MV-4-11 (cell line): ENCODE data around the gene AKR1A1.
"Not testable (repeated sequence)": the region's sequence is repeated elsewhere in the genome, so short reads cannot be mapped to it uniquely, and the experiment has no call there.

ENCODE experiments used
- DNase-seq: peaks from one replicate; lab custom pipeline; 2025; lab: John Stamatoyannopoulos, UW

The AKR1A1 gene

GRCh38 chr1:45550401-45551351 is at the start of gene AKR1A1:
Gene AKR1A1, plus strand, starts transcription at chr1:45550826. Its CDS starts 10,969 bp downstream, at chr1:45561795.
- peak; percentile 88 for DNase-seq

DNA sequence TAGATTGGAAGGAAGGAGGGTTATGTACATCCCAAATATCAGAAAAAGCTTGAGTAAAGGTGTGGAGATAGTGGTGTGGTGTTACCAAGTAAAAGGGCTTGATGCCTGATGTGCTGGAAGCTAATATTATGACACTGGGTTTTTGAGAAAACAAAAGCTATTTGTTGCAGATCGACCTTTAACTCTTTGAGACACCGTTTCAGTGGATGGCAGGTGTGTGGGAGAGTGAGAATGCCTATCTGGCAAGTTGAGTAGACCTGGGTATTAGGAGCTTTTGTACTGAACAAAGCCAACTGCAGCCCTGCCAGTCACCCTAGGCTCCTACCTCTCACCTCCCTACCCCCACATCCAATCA is 49.1 kb upstream of the AKR1A1 start:
- no peak for DNase-seq

DNA sequence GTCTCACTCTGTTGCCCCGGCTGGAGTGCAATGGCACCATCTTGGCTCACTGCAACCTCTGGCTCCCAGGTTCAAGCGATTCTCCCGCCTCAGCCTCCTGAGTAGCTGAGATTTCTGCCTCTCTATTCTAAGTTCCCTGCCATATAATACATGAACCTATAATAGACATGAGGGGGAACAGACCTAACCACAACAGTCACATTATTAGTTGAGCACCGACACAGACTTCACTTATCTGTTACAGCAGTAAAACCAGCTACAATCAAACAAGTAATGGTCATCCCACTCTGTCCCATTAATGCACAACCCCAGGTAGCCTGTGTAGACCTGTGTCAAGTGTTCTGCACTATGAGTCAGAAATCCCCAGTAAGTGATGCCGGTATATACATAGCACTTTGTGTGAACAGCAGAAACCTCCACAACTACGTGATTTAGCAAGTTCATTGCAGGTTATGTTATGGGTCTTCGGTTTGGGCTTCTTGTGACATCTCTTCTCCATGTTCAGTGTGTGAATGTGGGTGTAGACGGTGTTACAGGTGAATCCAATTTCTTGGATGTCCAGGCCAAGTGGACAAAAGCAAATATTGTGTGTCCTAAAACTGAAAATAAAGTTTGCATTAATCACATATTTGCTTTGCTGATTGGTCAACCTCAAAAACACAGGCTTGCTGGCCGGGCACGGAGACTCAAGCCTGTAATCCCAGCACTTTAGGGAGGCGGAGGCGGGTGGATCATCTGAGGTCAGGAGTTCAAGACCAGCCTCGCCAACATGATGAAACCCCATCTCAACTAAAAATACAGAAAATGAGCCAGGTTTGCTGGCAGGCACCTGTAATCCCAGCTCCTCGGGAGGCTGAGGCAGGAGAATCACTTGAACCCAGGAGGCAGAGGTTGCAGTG is 46.9 kb upstream of the AKR1A1 start:
- no peak for DNase-seq

DNA sequence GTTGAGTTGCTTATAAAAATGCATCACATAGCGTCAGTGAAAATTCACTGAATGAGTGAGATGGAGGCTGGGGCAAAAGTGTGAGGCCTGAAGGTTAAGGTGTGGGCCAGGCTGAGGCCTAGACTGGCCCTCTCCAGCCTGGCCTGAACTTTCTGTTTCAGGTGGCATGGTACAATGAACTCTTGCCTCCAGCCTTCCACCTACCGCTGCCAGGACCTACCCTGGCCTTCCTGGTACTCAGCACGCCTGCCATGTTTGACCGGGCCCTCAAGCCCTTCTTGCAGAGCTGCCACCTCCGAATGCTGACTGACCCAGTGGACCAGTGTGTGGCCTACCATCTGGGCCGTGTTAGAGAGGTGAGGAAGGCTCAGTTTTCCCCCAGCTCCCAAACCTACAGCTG is 43.4 kb upstream of the AKR1A1 start:
- no peak for DNase-seq

DNA sequence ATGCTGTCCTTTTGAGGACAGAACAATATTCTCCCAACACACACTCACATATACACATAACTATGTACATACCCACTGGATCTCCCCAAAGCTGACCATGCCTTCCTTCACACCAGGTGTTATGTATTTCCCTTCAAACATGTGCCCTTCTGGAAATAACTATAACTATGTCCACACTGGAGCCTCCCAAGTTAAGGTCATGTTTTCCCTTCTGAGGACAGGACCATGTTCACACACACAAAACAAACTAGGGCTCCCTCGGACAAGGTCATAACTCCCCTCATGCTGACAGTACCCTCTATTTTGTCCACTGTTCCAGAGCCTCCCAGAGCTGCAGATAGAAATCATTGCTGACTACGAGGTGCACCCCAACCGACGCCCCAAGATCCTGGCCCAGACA is 42.7 kb upstream of the AKR1A1 start:
- DNase-seq: no peak

GRCh38 chr1:45508295-45509151 is 42.1 kb upstream of the AKR1A1 start:
- no peak for DNase-seq

- DNase-seq: no peak
Observed at GRCh38 chr1:45510036-45510971, 40.3 kb upstream of the AKR1A1 start.

DNA sequence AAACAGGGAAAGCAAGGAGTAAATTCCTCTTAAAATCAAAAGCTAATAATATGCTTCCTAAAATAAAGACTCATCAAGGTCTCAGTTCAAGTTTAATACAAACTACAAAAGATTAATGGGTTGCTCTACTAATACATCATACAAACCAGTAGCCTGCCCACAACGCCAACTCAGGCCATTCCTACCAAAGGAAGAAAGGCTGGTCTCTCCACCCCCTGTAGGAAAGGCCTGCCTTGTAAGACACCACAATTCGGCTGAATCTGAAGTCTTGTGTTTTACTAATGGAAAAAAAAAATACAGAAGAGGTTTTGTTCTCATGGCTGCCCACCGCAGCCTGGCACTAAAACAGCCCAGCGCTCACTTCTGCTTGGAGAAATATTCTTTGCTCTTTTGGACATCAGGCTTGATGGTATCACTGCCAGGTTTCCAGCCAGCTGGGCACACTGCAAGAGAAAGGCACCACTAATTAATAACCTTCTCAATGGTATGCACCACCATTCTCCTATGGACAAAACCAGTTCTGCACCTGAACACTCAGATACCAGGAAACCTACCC is 39.6 kb upstream of the AKR1A1 start:
- no peak for DNase-seq

GRCh38 chr1:45512641-45513054 is 38.0 kb upstream of the AKR1A1 start:
- peak; percentile 57 for DNase-seq

DNA sequence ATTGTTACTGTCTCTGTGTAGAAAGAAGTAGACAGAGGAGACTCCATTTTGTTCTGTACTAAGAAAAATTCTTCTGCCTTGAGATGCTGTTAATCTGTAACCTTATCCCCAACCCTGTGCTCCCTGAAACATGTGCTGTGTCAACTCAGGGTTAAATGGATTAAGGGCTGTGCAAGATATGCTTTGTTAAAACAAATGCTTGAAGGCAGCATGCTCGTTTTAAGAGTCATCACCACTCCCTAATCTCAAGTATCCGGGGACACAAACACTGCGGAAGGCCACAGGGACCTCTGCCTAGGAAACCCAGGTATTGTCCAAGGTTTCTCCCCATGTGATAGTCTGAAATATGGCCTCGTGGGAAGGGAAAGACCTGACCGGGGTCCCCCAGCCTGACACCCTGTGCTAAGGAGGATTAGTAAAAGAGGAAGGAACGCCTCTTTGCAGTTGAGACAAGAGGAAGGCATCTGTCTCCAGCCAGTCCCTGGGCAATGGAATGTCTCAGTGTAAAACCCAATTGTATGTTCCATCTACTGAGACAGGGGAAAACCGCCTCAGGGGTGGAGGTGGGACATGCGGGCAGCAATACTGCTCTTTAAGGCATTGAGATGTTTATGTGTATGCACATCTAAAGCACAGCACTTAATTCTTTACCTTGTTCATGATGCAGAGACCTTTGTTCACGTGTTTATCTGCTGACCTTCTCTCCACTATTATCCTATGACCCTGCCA is 36.9 kb upstream of the AKR1A1 start:
- peak; percentile 41 for DNase-seq

GRCh38 chr1:45516036-45516435 is 34.6 kb upstream of the AKR1A1 start:
- no peak for DNase-seq

- DNase-seq: no peak
Observed at GRCh38 chr1:45516465-45516864, 34.2 kb upstream of the AKR1A1 start.

DNA sequence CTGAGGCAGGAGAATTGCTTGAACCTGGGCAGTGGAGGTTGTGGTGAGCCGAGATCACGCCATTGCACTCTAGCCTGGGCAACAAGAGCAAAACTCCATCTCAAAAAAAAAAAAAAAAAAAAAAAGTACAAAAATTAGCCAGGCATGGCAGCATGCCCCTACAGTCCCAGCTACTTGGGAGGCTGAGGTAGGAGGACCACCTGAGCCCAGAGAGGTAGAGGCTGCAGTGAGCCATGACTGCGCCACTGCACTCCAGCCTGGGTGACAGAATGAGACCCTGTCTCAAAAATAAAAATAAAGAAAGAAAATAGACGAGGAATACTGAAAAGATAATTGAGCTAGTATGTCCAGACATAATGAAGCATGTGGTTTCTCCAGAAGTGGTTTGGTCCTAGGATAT is 32.3 kb upstream of the AKR1A1 start:
- DNase-seq: not testable (repeated sequence)

- DNase-seq: no peak
Observed at GRCh38 chr1:45518910-45519309, 31.7 kb upstream of the AKR1A1 start.

- DNase-seq: not testable (repeated sequence)
Observed at GRCh38 chr1:45519774-45520173, 30.9 kb upstream of the AKR1A1 start.

DNA sequence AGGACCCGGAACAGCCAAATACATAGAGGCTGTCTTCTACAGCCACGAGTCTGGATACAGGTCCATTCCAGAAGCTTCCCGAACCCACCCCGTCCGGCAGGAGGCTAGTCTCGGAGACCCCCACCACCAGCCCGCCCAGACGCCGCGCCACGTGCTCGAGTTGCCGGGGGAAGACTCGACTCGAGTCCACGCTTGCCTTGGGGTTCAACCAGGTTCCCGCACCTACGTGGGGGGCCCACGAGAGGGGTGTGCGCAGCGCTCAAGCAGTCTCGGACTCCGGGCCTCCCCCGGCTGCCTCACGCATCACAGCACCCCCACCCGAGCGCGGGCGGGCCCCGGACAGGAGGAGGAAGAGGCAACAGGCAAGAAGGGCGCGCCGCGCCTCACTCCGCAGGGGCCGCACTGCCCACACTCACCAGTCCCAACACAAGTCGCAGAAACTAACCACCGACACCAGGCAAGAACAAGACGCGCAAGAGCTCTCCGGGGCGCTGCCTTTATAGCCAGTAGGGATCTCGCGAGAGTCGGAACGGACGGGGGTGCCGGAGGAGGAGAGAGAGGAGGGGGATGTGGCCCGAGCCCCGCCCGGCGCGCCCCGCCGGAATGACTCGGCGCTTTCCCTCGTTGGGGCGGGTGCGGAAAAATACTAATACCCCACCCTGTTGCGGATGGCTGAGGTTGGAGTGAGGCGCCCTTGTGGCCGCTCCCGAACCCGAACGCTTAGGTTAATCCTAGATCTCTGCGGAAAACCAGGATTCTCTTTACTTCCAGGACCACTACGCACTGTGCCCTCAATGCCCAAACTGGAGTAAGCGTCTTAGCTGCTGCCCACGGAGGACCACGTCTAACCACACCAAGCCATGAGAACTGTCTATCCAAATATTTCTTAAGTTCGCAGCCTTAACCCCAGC is 29.0 kb upstream of the AKR1A1 start, which contains the start of gene PRDX1:
Gene PRDX1, minus strand, starts transcription at position 472 of the 911 bp plus-strand sequence. CDS start 2,841 bp downstream, outside the sequence.
- peak; percentile 88 for DNase-seq

- DNase-seq: no peak
Observed at GRCh38 chr1:45522324-45523104, 28.1 kb upstream of the AKR1A1 start.

- DNase-seq: not testable (repeated sequence)
Observed at GRCh38 chr1:45523516-45523915, 27.1 kb upstream of the AKR1A1 start.
